HG03108 (cell line): Measurements from ENCODE around the gene LRMDA.

Experiments
- ATAC-seq: cut with Tn5 transposase; IDR thresholded peaks from one replicate; pipeline ENCODE4 v1.9.1; 2021; ENCODE audit warnings: moderate library complexity; ENCODE audit not compliant: unreplicated experiment

LRMDA gene

DNA sequence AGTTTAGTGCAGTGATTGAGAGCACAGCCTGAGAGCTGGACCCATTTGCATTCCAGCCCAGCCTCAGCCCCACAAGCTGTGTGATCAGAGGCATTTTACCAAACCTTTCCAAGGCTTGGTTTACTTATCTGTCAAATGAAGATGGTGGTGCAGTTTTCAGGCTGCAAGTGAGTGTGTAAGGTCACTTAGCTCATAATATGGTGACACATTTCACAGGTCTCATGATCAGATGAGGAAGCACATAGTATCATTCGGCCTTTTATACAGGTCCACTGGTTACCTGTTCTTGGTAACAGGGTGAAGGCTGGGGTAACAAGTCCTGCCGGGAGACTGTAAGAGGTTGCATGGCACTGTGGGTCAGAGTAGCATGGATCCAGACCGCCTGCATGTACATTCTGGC is 371.7 kb downstream of the LRMDA start:
- no peak for ATAC-seq

DNA sequence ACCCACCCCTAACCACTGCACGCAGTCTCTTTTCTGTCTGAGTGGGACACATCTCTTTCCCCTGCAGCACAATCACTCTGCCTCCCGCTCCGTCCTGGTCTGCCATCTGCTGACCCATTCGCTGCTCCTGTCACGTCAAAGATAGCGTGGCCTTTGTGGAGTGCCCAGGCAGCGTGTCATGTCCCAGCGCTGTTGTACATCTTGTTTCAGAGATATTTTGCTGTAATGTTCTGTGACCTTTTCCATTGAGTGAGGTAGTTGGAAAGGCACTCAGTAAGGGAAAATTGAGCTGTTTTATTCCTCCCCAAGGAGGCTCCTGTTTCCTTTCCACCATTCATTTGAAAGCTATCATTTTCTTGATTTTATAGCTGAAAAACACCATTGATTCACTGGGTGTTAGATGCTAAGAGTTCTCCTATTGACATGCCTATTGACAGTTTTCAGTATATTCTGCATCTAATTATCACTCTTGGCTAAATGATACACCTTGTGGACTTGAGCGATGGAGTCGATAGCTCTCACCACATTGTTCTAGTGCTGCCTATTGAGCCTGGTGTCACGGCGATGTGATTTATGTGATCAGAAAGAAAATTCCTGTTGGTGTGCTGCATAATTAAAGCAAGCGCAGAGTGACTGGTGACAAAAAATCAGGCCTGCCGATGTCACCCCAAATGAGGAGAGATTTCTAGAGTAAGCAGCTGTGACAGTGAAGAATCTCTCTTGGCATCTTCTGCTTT is 372.6 kb downstream of the LRMDA start:
- ATAC-seq: no peak

- no peak for ATAC-seq
Observed at GRCh38 chr10:75806186-75806585, 374.8 kb downstream of the LRMDA start.

DNA sequence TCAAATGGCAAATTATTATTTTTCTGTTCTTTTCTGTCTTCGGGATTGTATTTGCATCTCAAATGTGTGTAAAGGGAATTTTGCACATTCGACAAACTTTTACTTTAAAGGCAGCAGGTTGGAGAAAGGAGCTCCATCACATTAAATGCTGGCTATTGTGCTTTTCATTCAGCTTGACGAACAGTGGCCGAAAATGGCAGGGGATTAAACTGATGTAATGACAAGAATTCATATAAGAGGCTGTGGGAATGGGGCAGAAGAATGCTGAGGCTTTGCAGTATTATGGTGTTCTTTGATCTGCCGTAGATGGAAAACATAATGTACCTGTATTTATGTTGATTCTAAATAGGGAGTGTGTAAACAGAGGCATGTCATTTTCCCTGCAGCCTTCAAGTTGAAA is 376.0 kb downstream of the LRMDA start:
- no peak for ATAC-seq

DNA sequence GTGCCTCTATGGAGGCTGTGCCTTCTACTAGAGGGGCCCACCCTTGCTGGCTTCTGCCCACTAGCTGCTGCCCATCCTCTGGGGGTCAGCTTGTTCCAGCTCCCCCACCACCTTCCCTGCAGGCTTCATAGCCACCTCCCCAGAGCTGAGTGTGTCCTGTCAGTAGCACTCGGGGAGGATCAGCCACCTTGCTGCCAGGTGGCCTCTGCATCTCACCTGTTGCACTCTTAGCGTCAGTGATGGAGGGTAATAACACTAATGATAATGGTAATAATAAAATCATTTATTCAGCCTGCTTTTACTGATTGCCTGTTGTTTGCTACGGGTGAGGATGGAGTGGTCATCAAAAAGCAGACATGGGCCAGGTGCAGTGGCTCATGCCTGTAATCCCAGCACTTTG is 377.6 kb downstream of the LRMDA start:
- no peak for ATAC-seq

GRCh38 chr10:75814014-75814413 is 382.6 kb downstream of the LRMDA start:
- ATAC-seq: no peak

GRCh38 chr10:75815066-75815465 is 383.6 kb downstream of the LRMDA start:
- ATAC-seq: no peak

GRCh38 chr10:75817198-75817597 is 385.8 kb downstream of the LRMDA start:
- no peak for ATAC-seq

- no peak for ATAC-seq
Observed at GRCh38 chr10:75818552-75818951, 387.1 kb downstream of the LRMDA start.

- no peak for ATAC-seq
Observed at GRCh38 chr10:75825235-75825634, 393.8 kb downstream of the LRMDA start.

DNA sequence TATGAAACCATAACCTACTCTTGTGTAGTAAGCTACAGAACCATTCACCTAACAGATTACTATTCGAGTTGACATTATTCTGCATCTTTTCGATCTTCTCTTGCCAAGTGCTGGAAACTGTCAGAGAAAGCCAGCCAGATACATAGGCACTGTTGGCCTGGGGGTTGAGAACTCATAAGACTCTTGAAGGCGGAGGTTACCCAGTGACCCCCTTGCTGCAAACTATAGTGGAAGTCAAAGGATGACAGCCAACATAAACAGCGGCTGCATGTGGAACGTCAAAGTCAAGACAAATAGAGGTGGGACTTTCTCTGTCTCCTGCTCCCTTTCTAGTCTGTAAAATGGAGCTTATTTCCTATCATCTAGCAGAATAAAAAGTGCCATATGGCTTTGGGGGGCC is 394.2 kb downstream of the LRMDA start:
- no peak for ATAC-seq

DNA sequence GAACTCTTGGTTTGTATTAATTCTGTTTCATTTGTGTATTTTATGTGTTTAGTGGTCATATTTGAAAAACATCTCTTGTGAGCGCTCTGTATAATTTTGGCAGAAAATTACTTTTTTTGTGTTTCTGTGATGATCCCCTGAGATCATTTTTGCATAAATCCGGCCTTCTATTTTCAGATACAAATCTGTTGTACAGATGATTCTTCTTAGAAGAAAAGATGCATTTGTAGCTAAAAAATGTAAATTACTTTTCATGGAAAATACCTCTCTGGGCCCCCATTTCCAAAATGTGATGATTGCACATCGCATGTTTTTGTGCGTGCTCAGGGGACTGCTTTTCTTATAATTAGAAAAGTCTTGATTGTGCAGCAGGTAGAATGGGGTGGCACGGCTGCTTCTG is 395.4 kb downstream of the LRMDA start:
- no peak for ATAC-seq

- no peak for ATAC-seq
Observed at GRCh38 chr10:75827587-75828021, 396.2 kb downstream of the LRMDA start.

DNA sequence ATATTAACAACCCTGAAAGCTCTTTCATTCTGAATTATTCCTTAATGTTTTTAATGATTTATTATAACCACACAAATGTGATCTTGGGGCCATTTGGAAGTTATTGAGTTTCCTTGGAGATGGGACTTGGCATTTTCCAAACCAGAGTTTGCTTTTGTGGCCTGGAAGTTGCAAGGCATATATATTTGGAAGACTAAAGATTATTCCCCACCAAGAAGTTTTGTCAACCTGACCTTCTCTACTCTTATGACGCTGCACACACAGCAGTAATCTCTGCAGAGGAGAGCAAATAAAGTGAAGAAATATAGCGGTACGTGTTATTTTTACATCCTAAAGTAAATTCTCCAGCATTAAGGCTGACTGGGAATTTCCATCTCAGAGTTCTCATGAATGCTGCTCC is 397.0 kb downstream of the LRMDA start:
- ATAC-seq: no peak

- ATAC-seq: no peak
Observed at GRCh38 chr10:75836064-75836463, 404.6 kb downstream of the LRMDA start.

DNA sequence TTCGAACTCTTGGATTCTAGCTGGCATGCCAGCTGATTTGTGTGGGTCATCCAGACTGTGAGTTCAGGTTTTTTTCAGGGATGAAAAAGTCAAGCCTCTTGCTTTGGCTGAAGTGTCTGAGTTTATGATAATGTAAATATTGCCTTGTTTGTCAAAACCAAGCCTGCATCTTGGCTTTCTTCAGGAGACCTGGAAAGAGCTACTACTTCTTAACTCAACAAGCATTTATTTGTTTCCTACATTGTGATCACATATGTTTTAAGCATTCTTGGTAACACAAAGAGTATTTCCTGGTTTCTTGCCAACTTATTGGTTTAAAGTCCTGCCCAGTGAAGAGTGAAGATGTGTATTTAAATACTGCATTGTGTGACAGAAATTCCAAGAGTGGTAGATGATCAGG is 407.1 kb downstream of the LRMDA start:
- ATAC-seq: no peak

- no peak for ATAC-seq
Observed at GRCh38 chr10:75839020-75839419, 407.6 kb downstream of the LRMDA start.

GRCh38 chr10:75841266-75841665 is 409.8 kb downstream of the LRMDA start:
- no peak for ATAC-seq

DNA sequence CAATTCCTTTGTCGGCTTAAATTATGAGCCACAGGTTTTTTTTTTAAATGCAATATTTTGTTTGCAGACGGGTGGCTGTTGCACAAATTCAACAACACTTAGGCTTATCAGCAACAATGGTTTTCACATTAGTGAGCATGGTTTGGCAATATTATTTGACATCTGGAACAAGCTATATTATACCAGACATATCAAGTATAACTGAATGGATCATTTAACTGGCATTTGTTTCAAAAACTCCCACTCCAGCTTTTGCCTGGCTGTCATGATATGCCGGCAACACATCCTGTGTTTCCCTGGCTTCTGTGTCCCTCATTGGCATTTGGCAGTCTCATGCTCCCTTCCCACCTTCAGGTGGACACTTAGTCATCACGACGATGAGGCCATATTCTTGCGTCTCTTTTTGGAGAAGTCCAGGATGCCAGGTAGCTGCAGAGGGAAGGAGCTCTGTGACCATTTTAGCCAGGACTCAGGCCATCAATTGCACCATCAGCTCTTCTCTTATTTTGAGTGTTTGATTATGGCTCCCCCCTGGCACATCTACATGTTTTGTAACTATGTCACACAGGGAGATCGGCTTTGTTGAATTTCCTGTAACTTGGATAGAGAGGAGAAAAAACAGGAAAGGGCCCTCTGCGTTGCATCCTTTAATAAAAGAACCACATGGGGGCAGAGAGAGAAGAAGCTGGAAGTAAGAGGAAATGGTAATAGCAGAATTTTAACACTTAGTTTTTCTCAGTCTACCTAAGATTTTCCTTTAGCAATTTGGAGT is 413.9 kb downstream of the LRMDA start:
- no peak for ATAC-seq

GRCh38 chr10:75847477-75847876 is 416.1 kb downstream of the LRMDA start:
- no peak for ATAC-seq

- ATAC-seq: no peak
Observed at GRCh38 chr10:75851580-75852345, 420.3 kb downstream of the LRMDA start.
